K562 (cell line): ENCODE data around the gene SLC7A6. TPM values are rescaled to one million over a fixed set of nuclear protein-coding genes. Genes with fewer than 3 reads are reported as not detected.

Experiments
- ATAC-seq: fragments of 200-7000 bp; cut with Tn5 transposase; 3 replicates; pipeline ENCODE4 v1.9.1; 2020; ENCODE audit warnings: moderate library complexity
- Bru-seq: library from RNA; stranded (reverse); fragments of 400-500 nt; gene quantifications from one replicate; lab custom pipeline; 2021; lab: Mats Ljungman, UMichigan
- BruChase-seq, 2 experiments: library from RNA; stranded (reverse); fragments of 400-500 nt; gene quantifications; one replicate each; lab custom pipeline; 2021; lab: Mats Ljungman, UMichigan
- BruUV-seq: library from RNA; stranded (reverse); fragments of 400-500 nt; replicated peaks from 2 replicates; lab custom pipeline; 2021; lab: Mats Ljungman, UMichigan
- CTCF ChIA-PET: fragments of 300-600 bp; formaldehyde crosslinking; extraction: SDS; loops from one replicate; lab custom pipeline; 2021; ENCODE audit warnings: low intra/inter-chr PET ratio; lab: Yijun Ruan, JAX
- POLR2A ChIA-PET: fragments of 300-600, 350-650 bp; sonication (Branson Sonifier 250); formaldehyde crosslinking; extraction: SDS; loops from one replicate; lab custom pipeline; 2021; ENCODE audit warnings: antibody characterized with exemption, inconsistent platforms; lab: Yijun Ruan, JAX
- DNase-seq, 4 experiments: peaks; one replicate each; pipeline versions ENCODE4 v3.0.0 to v3.0.0-alpha.2; 2011 to 2018; ENCODE audit warnings: low spot score in 3 of 4, mixed read lengths in 3 of 4; ENCODE audit errors: extremely low read depth in 1 of 4
- FAIRE-seq: peaks from 2 replicates; lab custom pipeline; 2011; peaks lifted over from hg19 to GRCh38; lab: Jason Lieb, UNC
- H2AFZ ChIP-seq: 2 replicates; pipeline ENCODE4 v1.6.0; 2011; ENCODE audit warnings: low read depth, low read length, control low read depth, inconsistent platforms
- H3K27ac ChIP-seq: fragments of 200-600 bp; 3 replicates; pipeline ENCODE4 v1.8.0; 2011; ENCODE audit warnings: low read depth, mild to moderate bottlenecking, control low read depth, inconsistent platforms, low read length, moderate library complexity, mixed read lengths; ENCODE audit errors: extremely low read depth
- H3K27me3 ChIP-seq, 2 experiments: fragments of 300-600 bp in 1 of 2; 2 replicates in 1 of 2; 3 replicates in 1 of 2; pipeline versions ENCODE4 v1.6.0 to v1.8.0; 2011; ENCODE audit warnings: inconsistent platforms in 2 of 2, low read length in 2 of 2, mild to moderate bottlenecking in 1 of 2, mixed read lengths in 1 of 2, moderate library complexity in 1 of 2; ENCODE audit not compliant: control insufficient read depth in 2 of 2, insufficient read depth in 2 of 2
- H3K36me3 ChIP-seq: fragments of 300-600 bp; 3 replicates; pipeline ENCODE4 v1.8.0; 2011; ENCODE audit warnings: mild to moderate bottlenecking, low read length, inconsistent platforms; ENCODE audit not compliant: control insufficient read depth, insufficient read depth
- H3K4me1 ChIP-seq, 2 experiments: fragments of 200-600 bp in 1 of 2; replicated peaks in 1 of 2; 2 replicates in 1 of 2; 3 replicates in 1 of 2; pipeline versions ENCODE4 v1.5.1 to v1.8.0; 2011; ENCODE audit warnings: inconsistent platforms in 2 of 2, low read length in 2 of 2, mild to moderate bottlenecking in 1 of 2, mixed read lengths in 1 of 2, moderate library complexity in 1 of 2; ENCODE audit not compliant: control insufficient read depth in 2 of 2, insufficient read depth in 2 of 2
- H3K4me2 ChIP-seq: 2 replicates; pipeline ENCODE4 v1.6.1; 2011; ENCODE audit warnings: low read length, control low read depth, inconsistent platforms, mixed read lengths; ENCODE audit not compliant: insufficient read depth
- H3K4me3 ChIP-seq: fragments of 200-600 bp; sonication (generic), shearing (Covaris generic); 2 replicates; pipeline ENCODE4 v1.5.1; 2016; ENCODE audit warnings: control low read depth, inconsistent platforms
- H3K79me2 ChIP-seq: fragments of 200-600 bp; 3 replicates; pipeline ENCODE4 v1.8.0; 2011; ENCODE audit warnings: low read length, inconsistent platforms; ENCODE audit not compliant: control insufficient read depth, insufficient read depth
- H3K9ac ChIP-seq, 2 experiments: 2 replicates each; pipeline versions ENCODE4 v1.6.0 to v1.6.1; 2011; ENCODE audit warnings: low read depth in 2 of 2, low read length in 2 of 2, control low read depth in 1 of 2, inconsistent platforms in 1 of 2, mild to moderate bottlenecking in 1 of 2, mixed read lengths in 1 of 2; ENCODE audit not compliant: insufficient read depth in 1 of 2
- H3K9me1 ChIP-seq: one replicate; pipeline ENCODE4 v1.6.0; 2011; ENCODE audit warnings: inconsistent platforms, mild to moderate bottlenecking, low read length, moderate library complexity; ENCODE audit not compliant: control insufficient read depth, insufficient read depth
- H3K9me3 ChIP-seq: replicated peaks from 2 replicates; pipeline ENCODE4 v1.5.1; 2011; ENCODE audit warnings: low read depth, low read length, inconsistent platforms; ENCODE audit not compliant: control insufficient read depth, insufficient read depth
- H4K20me1 ChIP-seq: replicated peaks from 2 replicates; pipeline ENCODE4 v1.6.1; 2011; ENCODE audit warnings: low read length, inconsistent platforms, mixed read lengths; ENCODE audit not compliant: control insufficient read depth, insufficient read depth
- ELF1 ChIP-seq: fragments of 200-800 bp; sonication (Bioruptor generic); IDR thresholded peaks from 2 replicates; pipeline ENCODE4 v1.6.1; 2016; ENCODE audit warnings: missing genetic modification characterization, missing compliant biosample characterization
- HIVEP1 ChIP-seq: fragments of 250-450 bp; sonication (Bioruptor Pico); IDR thresholded peaks from 2 replicates; pipeline ENCODE4 v1.4.0; 2020; ENCODE audit warnings: mild to moderate bottlenecking
- HNRNPLL ChIP-seq: fragments of 200-400 bp; formaldehyde crosslinking; IDR thresholded peaks from 2 replicates; pipeline ENCODE4 v1.6.1; 2017; ENCODE audit warnings: low read length, low read depth, mild to moderate bottlenecking; ENCODE audit not compliant: poor library complexity, severe bottlenecking
- JUN ChIP-seq, 2 experiments: sonication (generic) in 1 of 2; formaldehyde crosslinking in 1 of 2; IDR thresholded peaks; 2 replicates each; pipeline versions ENCODE4 v1.6.1 to v1.8.0; 2012 to 2022; ENCODE audit warnings: borderline replicate concordance in 2 of 2, mild to moderate bottlenecking in 2 of 2, improper control_type of control experiment in 1 of 2, low read depth in 1 of 2, low read length in 1 of 2, missing genetic modification reagents in 1 of 2
- MBD2 ChIP-seq: sonication (generic); IDR thresholded peaks from 2 replicates; pipeline ENCODE4 v1.6.1; 2016; ENCODE audit warnings: low read depth, borderline replicate concordance
- MECOM ChIP-seq: fragments of 250-450 bp; sonication (Bioruptor Pico); IDR thresholded peaks from 2 replicates; pipeline ENCODE4 v1.8.0; 2022; ENCODE audit warnings: inconsistent platforms
- NR2C1 ChIP-seq, 2 experiments: fragments of 450-650 bp; IDR thresholded peaks; 2 replicates each; pipeline ENCODE4 v1.6.1; 2017; ENCODE audit warnings: mild to moderate bottlenecking in 2 of 2, antibody characterized with exemption in 1 of 2, inconsistent platforms in 1 of 2, missing compliant biosample characterization in 1 of 2, missing genetic modification characterization in 1 of 2
- PRPF4 ChIP-seq: fragments of 200-400 bp; formaldehyde crosslinking; IDR thresholded peaks from one replicate; pipeline ENCODE4 v1.6.1; 2017; ENCODE audit warnings: low read length, low read depth, mild to moderate bottlenecking; ENCODE audit not compliant: insufficient read depth, poor library complexity, severe bottlenecking
- SRSF9 ChIP-seq: fragments of 200-400 bp; formaldehyde crosslinking; IDR thresholded peaks from 2 replicates; pipeline ENCODE4 v1.6.1; 2017; ENCODE audit warnings: low read depth, low read length, borderline replicate concordance
- TBP ChIP-seq: optimal IDR thresholded peaks from 2 replicates; pipeline ENCODE3; 2011; ENCODE audit warnings: low read depth, low read length, improper control_type of control experiment
- YY1 ChIP-seq, 3 experiments: IDR thresholded peaks; 2 replicates each; pipeline ENCODE4 v1.6.1; 2011; ENCODE audit warnings: low read length in 2 of 3, mild to moderate bottlenecking in 2 of 3, moderate library complexity in 2 of 3, borderline replicate concordance in 1 of 3, control low read depth in 1 of 3, low read depth in 1 of 3; ENCODE audit not compliant: insufficient read depth in 3 of 3, insufficient replicate concordance in 2 of 3, control insufficient read depth in 1 of 3, insufficient read length in 1 of 3; ENCODE audit errors: extremely low read depth in 1 of 3
- ZFPM2 ChIP-seq: fragments of 250-450 bp; sonication (Bioruptor Pico); IDR thresholded peaks from 2 replicates; pipeline ENCODE4 v1.5.1; 2022; ENCODE audit warnings: mild to moderate bottlenecking
- WGBS: fragments of 100-300 bp; shearing (Covaris generic); methylation state at CpG from one replicate; pipeline ENCODE4 v1.1.6; 2016; ENCODE audit warnings: low coverage, mixed read lengths; ENCODE audit not compliant: insufficient coverage; ENCODE audit errors: missing lambda C conversion rate; 5-methylcytosine and 5-hydroxymethylcytosine counted together
- in situ Hi-C: fragments of 300-500 bp; cut with MboI; formaldehyde crosslinking; loops from 4 replicates; pipeline ENCODE4 v1.15.0; 2018; ENCODE audit warnings: inconsistent platforms, mixed read lengths
- intact Hi-C: fragments of 100-400 bp; cut with micrococcal nuclease; formaldehyde crosslinking; loops from 2 replicates; pipeline ENCODE4 v1.14.2; 2022
- long read RNA-seq, 3 experiments: library from polyadenylated mRNA in 2 of 3; library from RNA in 1 of 3; unstranded in 2 of 3; stranded (forward) in 1 of 3; transcript quantifications; one replicate each; pipeline ENCODE4 v2.0.0, GENCODE V29; 2019 to 2022
- polyA minus RNA-seq, 3 experiments: library from RNA; depleted of rRNA, polyadenylated mRNA; stranded (reverse); fragments of >200 nt; gene quantifications; 2 replicates each; pipeline ENCODE4 v1.2.3, GENCODE V29; 2011
- polyA plus RNA-seq, 8 experiments: library from polyadenylated mRNA; depleted of rRNA in 4 of 8; stranded (reverse) in 5 of 8; unstranded in 3 of 8; fragments of >200 nt; fragmentation: Nextera tagmentation in 2 of 8; fragmentation: Illumina TruSeq in 1 of 8; extraction: Ambion mirVana in 2 of 8; extraction: Trizol in 1 of 8; gene quantifications; 2 replicates each; pipeline versions ENCODE4 v1.2.1 to v1.2.3, GENCODE V29; 2011 to 2014; ENCODE audit warnings: inconsistent platforms in 1 of 8, missing spikeins in 1 of 8
- total RNA-seq, 7 experiments: library from RNA; depleted of rRNA in 6 of 7; stranded (reverse); fragments of >200 nt in 6 of 7; fragmentation: Illumina TruSeq in 2 of 7; extraction: Trizol in 2 of 7; gene quantifications; 2 replicates each; pipeline versions ENCODE4 v1.2.1 to v1.2.3, GENCODE V29; 2011 to 2021; ENCODE audit warnings: low replicate concordance in 1 of 7
- TF ChIP-seq, protein P1 (sequence below): fragments of 250-450 bp; sonication (Bioruptor Pico); IDR thresholded peaks from 2 replicates; pipeline ENCODE4 v1.9.0; 2021; ENCODE audit warnings: mild to moderate bottlenecking

Gene SLC7A6
- total RNA-seq (2011; cell fraction: chromatin; rRNA removed; ENCODE audit: low replicate concordance) = 281 and 367 TPM in 2 replicates
- 181 and 198 TPM in 2 replicates for total RNA-seq (2011; cell fraction: nucleolus; rRNA removed)
- total RNA-seq (2011; cell fraction: nucleoplasm; rRNA removed) = 210 and 290 TPM in 2 replicates
- 18.8 and 26.2 TPM in 2 replicates for total RNA-seq (2014; rRNA removed)
- 29.8 and 33.6 TPM in 2 replicates for total RNA-seq (2014; rRNA removed; fragmentation: Illumina TruSeq; extraction: Trizol)
- total RNA-seq (2015; rRNA removed; fragmentation: Illumina TruSeq; extraction: Trizol) = 27.7 and 28.7 TPM in 2 replicates
- 58.0 and 59.8 TPM in 2 replicates for total RNA-seq (2021)
- polyA plus RNA-seq (2011; rRNA removed) = 55.7 and 60.1 TPM in 2 replicates
- 63.4 and 107 TPM in 2 replicates for polyA plus RNA-seq (2011; cell fraction: cytosol; rRNA removed)
- 196 and 243 TPM in 2 replicates for polyA plus RNA-seq (2011; cell fraction: nucleus; rRNA removed)
- 24.5 and 25.3 TPM in 2 replicates for polyA plus RNA-seq (2012)
- polyA plus RNA-seq (2014; fragmentation: Illumina TruSeq; extraction: Trizol) = 51.9 and 53.3 TPM in 2 replicates
- polyA plus RNA-seq (2014; fragmentation: Nextera tagmentation; extraction: Ambion mirVana) = 10 to 100 TPM; 12.6 to 12.8 TPM
- 38.6 and 44.6 TPM in 2 replicates for polyA plus RNA-seq (2014; rRNA removed)
- 73.8 and 89.0 TPM in 2 replicates for polyA minus RNA-seq (2011; rRNA and poly(A)+ RNA removed)
- 29.8 and 51.2 TPM in 2 replicates for polyA minus RNA-seq (2011; cell fraction: cytosol; rRNA and poly(A)+ RNA removed)
- polyA minus RNA-seq (2011; cell fraction: nucleus; rRNA and poly(A)+ RNA removed) = 43.2 and 62.4 TPM in 2 replicates
- percentile 81 among the genes with signal in this experiment for Bru-seq, nascent RNA
- BruChase-seq, experiment 1, labeled RNA remaining after a 2-hour chase = percentile 84 among the genes with signal in this experiment
- BruChase-seq, experiment 2, labeled RNA remaining after a 6-hour chase = percentile 87 among the genes with signal in this experiment
- long read RNA-seq, experiment 1, full-length matches to known transcripts = 5 of 105 reads
- long read RNA-seq, experiment 1, partial matches to known transcripts = 29 of 105 reads
- long read RNA-seq, experiment 1, other reads (novel, unspliced or antisense) = 71 of 105 reads
- long read RNA-seq, experiment 2, full-length matches to known transcripts = 8 of 34 reads
- long read RNA-seq, experiment 2, partial matches to known transcripts = 5 of 34 reads
- long read RNA-seq, experiment 2, other reads (novel, unspliced or antisense) = 21 of 34 reads
- long read RNA-seq, experiment 3, full-length matches to known transcripts = 2 of 12 reads
- long read RNA-seq, experiment 3, partial matches to known transcripts = 5 of 12 reads
- long read RNA-seq, experiment 3, other reads (novel, unspliced or antisense) = 5 of 12 reads

DNA sequence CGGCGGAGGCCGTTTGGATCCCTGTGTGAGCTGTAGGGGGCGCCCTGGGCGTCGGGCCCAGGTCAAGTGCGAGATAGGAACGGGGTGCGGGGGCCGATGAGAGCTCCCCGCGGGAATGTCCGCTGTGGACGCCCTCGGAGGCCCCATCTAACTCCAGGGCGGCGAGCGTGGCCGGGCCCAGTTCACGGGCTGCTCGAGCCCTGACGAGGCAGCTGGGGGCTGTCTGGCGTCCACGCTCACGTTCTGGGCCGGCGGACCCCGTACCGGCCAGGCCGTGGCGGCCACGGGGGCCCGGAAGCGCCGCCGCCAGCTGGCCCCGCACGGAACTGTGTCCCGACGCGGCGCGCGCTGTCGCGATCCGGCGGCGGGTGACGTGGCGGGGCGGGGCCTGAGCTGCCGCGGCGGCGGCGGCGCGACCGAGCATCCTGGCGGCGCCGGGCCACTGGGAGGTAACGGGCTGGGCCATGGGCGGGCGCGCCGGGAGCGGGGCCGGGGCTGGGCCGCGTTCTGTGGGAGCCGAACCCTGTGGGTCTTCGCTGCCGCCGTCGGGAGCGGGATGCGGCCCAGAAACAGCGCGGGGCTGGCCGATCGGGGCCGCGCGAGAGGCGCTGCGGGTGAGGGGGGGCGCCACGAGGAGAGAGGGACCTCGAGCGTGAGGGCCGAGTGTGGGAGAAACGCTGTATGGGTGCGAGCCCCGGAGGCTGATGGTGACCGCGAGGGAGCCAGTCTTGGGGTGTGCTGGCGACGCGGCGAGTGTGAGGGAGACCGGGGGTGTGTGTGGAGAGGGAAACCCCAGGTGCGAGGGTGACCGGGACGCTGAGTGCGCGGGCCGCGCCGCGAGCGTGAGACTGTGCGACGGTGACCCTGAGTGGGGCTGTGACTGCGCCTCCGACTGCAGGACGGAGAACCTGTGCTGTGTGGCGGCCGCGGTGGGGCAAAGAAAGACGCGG is at the start of gene SLC7A6:
SLC7A6 (plus strand) TSS at position 399 of the 950 bp plus-strand sequence. CDS start 10,201 bp downstream, outside the sequence.
- Histone ChIP-seq H4K20me1 (peaks cover 25% of the 10 kb centered on the region; the same call in 1 of the 2 replicates), H3K4me2 (peak within 1 kb of the TSS; percentile 97), H3K27ac (peak within 1 kb of the TSS; percentile 95), H3K9ac (peak within 1 kb of the TSS; percentile 90 to 99), H3K36me3 (peaks cover 26% of the 10 kb centered on the region), H3K27me3 (no peaks in the 10 kb centered on the region), H3K4me3 (peak within 1 kb of the TSS; percentile 97), H3K4me1 (peaks cover 20 to 28% of the 10 kb centered on the region in 2 experiments), H3K79me2 (peaks cover 61% of the 10 kb centered on the region), H3K9me1 (no peaks in the 10 kb centered on the region), H3K9me3 (no peaks in the 10 kb centered on the region), H2AFZ (peak within 1 kb of the TSS; percentile 99)
- in situ Hi-C loops (loop anchor here (5.0 kb wide), 1 partner anchor 63 kb away; no protein-coding TSS in a partner anchor), intact Hi-C loops (loop anchor here (1.0 kb wide), 1 partner anchor 47 kb away; the partner anchor contains the start of gene PRMT7)
- POLR2A ChIA-PET = interaction anchor here (0.6 to 2.0 kb wide), 22 partner anchors 9 to 494 kb away, joined by 3 to 12 read pairs (median 4); partner anchors contain the start of genes PLA2G15, PRMT7 and SLC7A6OS
- ATAC-seq (peak; percentile 84), DNase-seq (peak; percentile 91 to 93 (median 93)), FAIRE-seq (no peak)
- CTCF ChIA-PET = interaction anchor here (0.6 to 5.1 kb wide), 3 partner anchors 45 to 241 kb away, joined by 3 to 73 read pairs (median 5); no protein-coding TSS in a partner anchor
- TSS peak; percentile 64 for BruUV-seq
- WGBS = under 1% methylated on average over 48 of the region's 123 CpGs
- TF ChIP-seq TBP = no peak
- TF ChIP-seq HIVEP1 (CRISPR knock-in tag) = no peak
- peak; percentile 87 for TF ChIP-seq ELF1 (tag)
- 0 out of 2 replicates have a peak, but pooled peaks have one; percentile 6 for TF ChIP-seq JUN (IDR thresholded peaks at IDR 0.05; ENCODE audit: borderline replicate concordance, low read depth, low read length)
- no peak for TF ChIP-seq JUN (CRISPR knock-in tag; IDR thresholded peaks at IDR 0.05; ENCODE audit: borderline replicate concordance)
- peak; percentile 98 for TF ChIP-seq HNRNPLL
- no peak for TF ChIP-seq MECOM (CRISPR knock-in tag)
- TF ChIP-seq SRSF9 = no peak
- TF ChIP-seq MBD2 = no peak
- TF ChIP-seq PRPF4 = no peak
- TF ChIP-seq YY1 (IDR thresholded peaks at IDR 0.05; ENCODE audit: borderline replicate concordance in 1 of 3, control insufficient read depth in 1 of 3, extremely low read depth in 1 of 3, insufficient read depth in 3 of 3, insufficient read length in 1 of 3, insufficient replicate concordance in 2 of 3, low read depth in 1 of 3, low read length in 2 of 3) = peak in 1 of 3 experiments; percentile 6
- TF ChIP-seq, protein P1, sequence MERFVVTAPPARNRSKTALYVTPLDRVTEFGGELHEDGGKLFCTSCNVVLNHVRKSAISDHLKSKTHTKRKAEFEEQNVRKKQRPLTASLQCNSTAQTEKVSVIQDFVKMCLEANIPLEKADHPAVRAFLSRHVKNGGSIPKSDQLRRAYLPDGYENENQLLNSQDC (CRISPR knock-in tag) = no peak
- no peak for TF ChIP-seq NR2C1 (IDR thresholded peaks at IDR 0.05)
- TF ChIP-seq NR2C1 (tag; IDR thresholded peaks at IDR 0.05) = no peak; the same call in 1 of the 2 replicates
- no peak for TF ChIP-seq ZFPM2 (CRISPR knock-in tag)
